ENCODE results near the gene NEB.
"Not testable (repeated sequence)": the region's sequence is repeated elsewhere in the genome, so short reads cannot be mapped to it uniquely, and the experiment has no call there.

DNA sequence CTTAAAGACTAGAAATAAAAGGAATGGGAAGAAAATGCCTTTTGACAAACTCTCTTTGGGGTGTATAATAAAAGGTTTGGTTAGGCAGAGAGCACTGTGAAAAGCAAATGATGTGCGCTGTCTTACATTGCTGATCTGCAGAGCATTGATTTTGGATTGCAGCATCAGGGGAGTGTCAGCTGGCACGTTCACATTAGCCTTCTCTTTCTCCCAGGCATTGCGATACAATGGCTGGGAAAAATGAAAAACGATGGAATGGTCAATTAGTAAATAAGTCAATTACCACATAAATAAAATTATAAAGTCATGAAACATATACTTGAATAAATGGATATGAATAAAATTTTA lies 142.4 kb downstream of the NEB start:
- TF ChIP-seq CTCF (IDR thresholded peaks at IDR 0.05; ENCODE audit: low read length); EZH2 (optimal IDR thresholded peaks at IDR 0.05; ENCODE audit: low read depth, low read length): not testable (repeated sequence)

Data from MM.1S (cell line).